Liver (tissue), 3 donors: Measurements from ENCODE around the gene MNAT1.

ENCODE experiments used
- ATF3 ChIP-seq: IDR thresholded peaks from 2 replicates; pipeline ENCODE4 v1.6.1; 2016; ENCODE audit warnings: antibody characterized with exemption
- EGR1 ChIP-seq, 2 donors: IDR thresholded peaks; 2 replicates each; pipeline ENCODE4 v1.6.1; 2016 to 2018; ENCODE audit warnings: antibody characterized with exemption in 2 of 2, low read depth in 2 of 2
- FOXA1 ChIP-seq: IDR thresholded peaks from 2 replicates; pipeline ENCODE4 v1.6.1; 2016; ENCODE audit warnings: antibody characterized with exemption
- HNF4G ChIP-seq: IDR thresholded peaks from 2 replicates; pipeline ENCODE4 v1.6.1; 2016; ENCODE audit warnings: antibody characterized with exemption
- JUND ChIP-seq, 2 donors: IDR thresholded peaks; 2 replicates each; pipeline ENCODE4 v1.6.1; 2016; ENCODE audit warnings: antibody characterized with exemption in 2 of 2
- NR2F2 ChIP-seq: IDR thresholded peaks from 2 replicates; pipeline ENCODE4 v1.6.1; 2016; ENCODE audit warnings: antibody characterized with exemption
- RXRA ChIP-seq, 2 donors: IDR thresholded peaks; 2 replicates each; pipeline ENCODE4 v1.6.1; 2017 to 2018; ENCODE audit warnings: antibody characterized with exemption in 2 of 2, mild to moderate bottlenecking in 1 of 2
- TAF1 ChIP-seq: conservative IDR thresholded peaks from 2 replicates; pipeline ENCODE4 v1.6.1; 2016; ENCODE audit warnings: antibody characterized with exemption, mild to moderate bottlenecking
- YY1 ChIP-seq: IDR thresholded peaks from 2 replicates; pipeline ENCODE4 v1.6.1; 2016; ENCODE audit warnings: antibody characterized with exemption, mild to moderate bottlenecking
- ZBTB33 ChIP-seq: IDR thresholded peaks from 2 replicates; pipeline ENCODE4 v1.6.1; 2016; ENCODE audit warnings: antibody characterized with exemption
- TF ChIP-seq, protein P1 (sequence below): fragments of 150-350 bp; IDR thresholded peaks from 2 replicates; pipeline ENCODE4 v1.5.1; 2017; ENCODE audit warnings: improper control_type of control experiment, low read depth, low read length; ENCODE audit not compliant: missing input control
- TF ChIP-seq, protein P2 (sequence below): IDR thresholded peaks from 2 replicates; pipeline ENCODE4 v1.6.1; 2016; ENCODE audit warnings: antibody characterized with exemption
- donor health status: healthy.
- donor health status: healthy.

GRCh38 chr14:60943637-60944032 lies 209.1 kb downstream of the MNAT1 start:
- TF ChIP-seq YY1 (no peak), NR2F2 (no peak), HNF4G (no peak), RXRA (IDR thresholded peaks at IDR 0.05) (no peak), TAF1 (no peak), ATF3 (no peak), EGR1 (IDR thresholded peaks at IDR 0.05; ENCODE audit: low read depth in 2 of 2) (no peak), ZBTB33 (no peak), FOXA1 (no peak), JUND (IDR thresholded peaks at IDR 0.05) (no peak)
- TF ChIP-seq, protein P1, sequence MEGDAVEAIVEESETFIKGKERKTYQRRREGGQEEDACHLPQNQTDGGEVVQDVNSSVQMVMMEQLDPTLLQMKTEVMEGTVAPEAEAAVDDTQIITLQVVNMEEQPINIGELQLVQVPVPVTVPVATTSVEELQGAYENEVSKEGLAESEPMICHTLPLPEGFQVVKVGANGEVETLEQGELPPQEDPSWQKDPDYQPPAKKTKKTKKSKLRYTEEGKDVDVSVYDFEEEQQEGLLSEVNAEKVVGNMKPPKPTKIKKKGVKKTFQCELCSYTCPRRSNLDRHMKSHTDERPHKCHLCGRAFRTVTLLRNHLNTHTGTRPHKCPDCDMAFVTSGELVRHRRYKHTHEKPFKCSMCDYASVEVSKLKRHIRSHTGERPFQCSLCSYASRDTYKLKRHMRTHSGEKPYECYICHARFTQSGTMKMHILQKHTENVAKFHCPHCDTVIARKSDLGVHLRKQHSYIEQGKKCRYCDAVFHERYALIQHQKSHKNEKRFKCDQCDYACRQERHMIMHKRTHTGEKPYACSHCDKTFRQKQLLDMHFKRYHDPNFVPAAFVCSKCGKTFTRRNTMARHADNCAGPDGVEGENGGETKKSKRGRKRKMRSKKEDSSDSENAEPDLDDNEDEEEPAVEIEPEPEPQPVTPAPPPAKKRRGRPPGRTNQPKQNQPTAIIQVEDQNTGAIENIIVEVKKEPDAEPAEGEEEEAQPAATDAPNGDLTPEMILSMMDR: no peak
- TF ChIP-seq, protein P2, sequence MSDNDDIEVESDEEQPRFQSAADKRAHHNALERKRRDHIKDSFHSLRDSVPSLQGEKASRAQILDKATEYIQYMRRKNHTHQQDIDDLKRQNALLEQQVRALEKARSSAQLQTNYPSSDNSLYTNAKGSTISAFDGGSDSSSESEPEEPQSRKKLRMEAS: no peak
